ENCODE results near the gene NOL11. TPM values are rescaled to one million over a fixed set of nuclear protein-coding genes. Genes with fewer than 3 reads are reported as not detected.

NOL11 gene
- 10 to 100 TPM; 22.6 to 34.2 (median 27.7) TPM for polyA plus RNA-seq (ENCODE audit: low read depth in 6 of 6)

- Mint-ChIP-seq H3K9me3 (peaks cover 0 to 6% (median 0%) of the 10 kb centered on the region in 7 donors), H3K36me3 (peaks cover 6 to 18% of the 10 kb centered on the region in 2 donors), H3K27ac (peak within 1 kb of the TSS; percentile 97 to 100 (median 99)), H3K27me3 (no peaks in the 10 kb centered on the region), H3K4me1 (peaks cover 16 to 28% (median 17%) of the 10 kb centered on the region in 3 donors), H3K4me3 (peak within 1 kb of the TSS; percentile 97 to 100 (median 100))
- DNase-seq, result peak; percentile 99
- peak; percentile 90 to 92 for ATAC-seq (ENCODE audit: low read depth in 2 of 2)
Observed at GRCh38 chr17:67717624-67718324, at the start of gene NOL11. NOL11 (plus strand) TSS chr17:67717936; CDS start chr17:67717948, 12 bp downstream.

- Mint-ChIP-seq H3K36me3 (peaks cover 0 to 3% of the 10 kb centered on the region in 2 donors), H3K4me1 (no peaks in the 10 kb centered on the region), H3K4me3 (no peak overlapping the region), H3K9me3 (peaks cover 0 to 4% (median 0%) of the 10 kb centered on the region in 7 donors), H3K27me3 (no peaks in the 10 kb centered on the region), H3K27ac (peak overlapping the region in 2 of 6 donors; percentile 24)
- no peak for ATAC-seq (ENCODE audit: low read depth in 2 of 2)
- no peak for DNase-seq
Observed at GRCh38 chr17:67671493-67671892, 46.2 kb upstream of the NOL11 start.

- Mint-ChIP-seq H3K4me3 (no peak overlapping the region), H3K27ac (no peak overlapping the region), H3K9me3 (peaks cover 0 to 4% (median 0%) of the 10 kb centered on the region in 7 donors), H3K36me3 (peaks cover 0 to 3% of the 10 kb centered on the region in 2 donors), H3K4me1 (no peaks in the 10 kb centered on the region), H3K27me3 (no peaks in the 10 kb centered on the region)
- DNase-seq (no peak), ATAC-seq (ENCODE audit: low read depth in 2 of 2) (no peak)
Observed at GRCh38 chr17:67672592-67673335, 45.0 kb upstream of the NOL11 start.

- H3K27ac Mint-ChIP-seq, result no peak overlapping the region
- H3K4me1 Mint-ChIP-seq, result peaks cover 10 to 25% (median 21%) of the 10 kb centered on the region in 3 donors
- ATAC-seq (ENCODE audit: low read depth in 2 of 2) (no peak), DNase-seq (no peak)
- H3K27me3 Mint-ChIP-seq, result no peaks in the 10 kb centered on the region
- no peaks in the 10 kb centered on the region for H3K9me3 Mint-ChIP-seq
- H3K4me3 Mint-ChIP-seq, result no peak overlapping the region
- peaks cover 0 to 3% of the 10 kb centered on the region in 2 donors for H3K36me3 Mint-ChIP-seq
Observed at GRCh38 chr17:67675481-67675880, 42.3 kb upstream of the NOL11 start.

- Mint-ChIP-seq H3K4me1 (peaks cover 15 to 33% (median 30%) of the 10 kb centered on the region in 3 donors), H3K27ac (peak overlapping the region in 2 of 6 donors; percentile 4 to 44), H3K36me3 (peaks cover 0 to 3% of the 10 kb centered on the region in 2 donors), H3K27me3 (no peaks in the 10 kb centered on the region), H3K9me3 (no peaks in the 10 kb centered on the region), H3K4me3 (no peak overlapping the region)
- ATAC-seq (ENCODE audit: low read depth in 2 of 2) (no peak), DNase-seq (no peak)
Observed at GRCh38 chr17:67676305-67676704, 41.4 kb upstream of the NOL11 start.

GRCh38 chr17:67678414-67678813 lies 39.3 kb upstream of the NOL11 start:
- ATAC-seq (ENCODE audit: low read depth in 2 of 2), result no peak
- peaks cover 15 to 44% (median 36%) of the 10 kb centered on the region in 3 donors for H3K4me1 Mint-ChIP-seq
- peak overlapping the region in 1 of 8 donors; percentile 57 for H3K4me3 Mint-ChIP-seq
- H3K27me3 Mint-ChIP-seq, result no peaks in the 10 kb centered on the region
- peaks cover 0 to 3% of the 10 kb centered on the region in 2 donors for H3K36me3 Mint-ChIP-seq
- H3K27ac Mint-ChIP-seq, result peak overlapping the region in 4 of 6 donors; percentile 22 to 79 (median 53)
- DNase-seq, result no peak
- H3K9me3 Mint-ChIP-seq, result no peaks in the 10 kb centered on the region

GRCh38 chr17:67679225-67679624 lies 38.5 kb upstream of the NOL11 start:
- Mint-ChIP-seq H3K36me3 (peaks cover 0 to 3% of the 10 kb centered on the region in 2 donors), H3K9me3 (no peaks in the 10 kb centered on the region), H3K27ac (peak overlapping the region; percentile 79 to 94 (median 88)), H3K27me3 (no peaks in the 10 kb centered on the region), H3K4me1 (peaks cover 15 to 44% (median 36%) of the 10 kb centered on the region in 3 donors), H3K4me3 (peak overlapping the region in 7 of 8 donors; percentile 61 to 85 (median 77))
- DNase-seq (no peak), ATAC-seq (ENCODE audit: low read depth in 2 of 2) (peak; percentile 60 to 75)

GRCh38 chr17:67679721-67680120 lies 38.0 kb upstream of the NOL11 start:
- peaks cover 15 to 44% (median 36%) of the 10 kb centered on the region in 3 donors for H3K4me1 Mint-ChIP-seq
- DNase-seq (no peak), ATAC-seq (ENCODE audit: low read depth in 2 of 2) (peak in 1 of 2 donors; percentile 14)
- H3K36me3 Mint-ChIP-seq, result peaks cover 0 to 3% of the 10 kb centered on the region in 2 donors
- no peaks in the 10 kb centered on the region for H3K27me3 Mint-ChIP-seq
- no peaks in the 10 kb centered on the region for H3K9me3 Mint-ChIP-seq
- peak overlapping the region in 7 of 8 donors; percentile 61 to 85 (median 77) for H3K4me3 Mint-ChIP-seq
- peak overlapping the region; percentile 79 to 94 (median 88) for H3K27ac Mint-ChIP-seq

- no peaks in the 10 kb centered on the region for H3K9me3 Mint-ChIP-seq
- H3K4me3 Mint-ChIP-seq, result peak overlapping the region in 7 of 8 donors; percentile 14 to 85 (median 77)
- ATAC-seq (ENCODE audit: low read depth in 2 of 2) (peak; percentile 28 to 45), DNase-seq (no peak)
- H3K27ac Mint-ChIP-seq, result peak overlapping the region; percentile 79 to 94 (median 88)
- H3K4me1 Mint-ChIP-seq, result peaks cover 15 to 44% (median 36%) of the 10 kb centered on the region in 3 donors
- no peaks in the 10 kb centered on the region for H3K36me3 Mint-ChIP-seq
- no peaks in the 10 kb centered on the region for H3K27me3 Mint-ChIP-seq
Observed at GRCh38 chr17:67680445-67681224, 37.1 kb upstream of the NOL11 start.

GRCh38 chr17:67682196-67682595 lies 35.5 kb upstream of the NOL11 start:
- peak overlapping the region in 4 of 6 donors; percentile 66 to 88 (median 80) for H3K27ac Mint-ChIP-seq
- H3K4me1 Mint-ChIP-seq, result peaks cover 15 to 44% (median 36%) of the 10 kb centered on the region in 3 donors

GRCh38 chr17:67685351-67685750 lies 32.4 kb upstream of the NOL11 start:
- no peaks in the 10 kb centered on the region for H3K9me3 Mint-ChIP-seq
- peak overlapping the region in 1 of 6 donors; percentile 10 for H3K27ac Mint-ChIP-seq
- DNase-seq, result no peak
- no peak for ATAC-seq (ENCODE audit: low read depth in 2 of 2)
- no peaks in the 10 kb centered on the region for H3K36me3 Mint-ChIP-seq
- no peaks in the 10 kb centered on the region for H3K27me3 Mint-ChIP-seq
- H3K4me3 Mint-ChIP-seq, result no peak overlapping the region
- H3K4me1 Mint-ChIP-seq, result peaks cover 6 to 25% (median 16%) of the 10 kb centered on the region in 3 donors

More at GRCh38 chr17:67682196-67682595, 35.5 kb upstream of the NOL11 start:
- H3K9me3 Mint-ChIP-seq, result no peaks in the 10 kb centered on the region
- H3K27me3 Mint-ChIP-seq, result no peaks in the 10 kb centered on the region
- DNase-seq (no peak), ATAC-seq (ENCODE audit: low read depth in 2 of 2) (no peak)
- no peaks in the 10 kb centered on the region for H3K36me3 Mint-ChIP-seq
- peak overlapping the region in 2 of 8 donors; percentile 35 to 61 for H3K4me3 Mint-ChIP-seq

GRCh38 chr17:67686241-67686640 lies 31.5 kb upstream of the NOL11 start:
- Mint-ChIP-seq H3K27me3 (no peaks in the 10 kb centered on the region), H3K4me1 (peaks cover 0 to 16% (median 7%) of the 10 kb centered on the region in 3 donors), H3K36me3 (no peaks in the 10 kb centered on the region), H3K27ac (peak overlapping the region in 1 of 6 donors; percentile 7), H3K4me3 (no peak overlapping the region), H3K9me3 (no peaks in the 10 kb centered on the region)
- ATAC-seq (ENCODE audit: low read depth in 2 of 2) (no peak), DNase-seq (no peak)

- no peaks in the 10 kb centered on the region for H3K27me3 Mint-ChIP-seq
- no peaks in the 10 kb centered on the region for H3K36me3 Mint-ChIP-seq
- ATAC-seq (ENCODE audit: low read depth in 2 of 2), result no peak
- DNase-seq, result no peak
- H3K27ac Mint-ChIP-seq, result no peak overlapping the region
- peaks cover 0 to 4% (median 0%) of the 10 kb centered on the region in 3 donors for H3K4me1 Mint-ChIP-seq
- H3K9me3 Mint-ChIP-seq, result no peaks in the 10 kb centered on the region
- no peak overlapping the region for H3K4me3 Mint-ChIP-seq
Observed at GRCh38 chr17:67687511-67687910, 30.2 kb upstream of the NOL11 start.
